Stimulated activated CD4-positive, alpha-beta T cell treated with anti-CD3 and anti-CD28 coated beads, Interleukin-12 subunit alpha, Interleukin-12 subunit beta, amount 100 ng/mL, for 4 hours (primary cell): ENCODE results near the gene ZSCAN30.
A peak's percentile ranks its signal among the peaks of the same experiment; 100 is the strongest.

Experiments
- DNase-seq: peaks from one replicate; pipeline ENCODE4 v3.0.0-alpha.2; 2020

Gene ZSCAN30

GRCh38 chr18:35290094-35290735 is at the start of gene ZSCAN30:
Gene ZSCAN30 (minus strand): TSS chr18:35290229. CDS start chr18:35264352, 25,877 bp downstream.
- peak; percentile 95 for DNase-seq

GRCh38 chr18:35337286-35337685 is 47.3 kb upstream of the ZSCAN30 start:
- no peak for DNase-seq

- no peak for DNase-seq
Observed at GRCh38 chr18:35335866-35336265, 45.8 kb upstream of the ZSCAN30 start.

- no peak for DNase-seq
Observed at GRCh38 chr18:35334821-35335220, 44.8 kb upstream of the ZSCAN30 start.

- no peak for DNase-seq
Observed at GRCh38 chr18:35334212-35334611, 44.2 kb upstream of the ZSCAN30 start.

- DNase-seq, result no peak
Observed at GRCh38 chr18:35331367-35332087, 41.5 kb upstream of the ZSCAN30 start.

GRCh38 chr18:35328868-35329267 is 38.8 kb upstream of the ZSCAN30 start:
- DNase-seq, result no peak

- no peak for DNase-seq
Observed at GRCh38 chr18:35326695-35327387, 36.8 kb upstream of the ZSCAN30 start.

GRCh38 chr18:35324926-35325655 is 35.1 kb upstream of the ZSCAN30 start:
- DNase-seq, result no peak

- no peak for DNase-seq
Observed at GRCh38 chr18:35322486-35323458, 32.7 kb upstream of the ZSCAN30 start.

GRCh38 chr18:35311496-35311895 is 21.5 kb upstream of the ZSCAN30 start:
- no peak for DNase-seq

- no peak for DNase-seq
Observed at GRCh38 chr18:35306588-35307250, 16.7 kb upstream of the ZSCAN30 start.

GRCh38 chr18:35303610-35304009 is 13.6 kb upstream of the ZSCAN30 start:
- DNase-seq, result no peak

- DNase-seq, result no peak
Observed at GRCh38 chr18:35296060-35296459, 6.0 kb upstream of the ZSCAN30 start.

- no peak for DNase-seq
Observed at GRCh38 chr18:35291166-35291565, 1.1 kb upstream of the ZSCAN30 start.

GRCh38 chr18:35289727-35290093 is 319 bp downstream of the ZSCAN30 start:
- peak; percentile 10 for DNase-seq

- DNase-seq, result no peak
Observed at GRCh38 chr18:35289293-35289692, 736 bp downstream of the ZSCAN30 start.

- DNase-seq, result no peak
Observed at GRCh38 chr18:35284841-35285240, 5.2 kb downstream of the ZSCAN30 start.

GRCh38 chr18:35283923-35284794 is 5.9 kb downstream of the ZSCAN30 start:
- DNase-seq, result no peak

- no peak for DNase-seq
Observed at GRCh38 chr18:35282353-35282752, 7.7 kb downstream of the ZSCAN30 start.
